GM21619 (cell line): ENCODE data around the gene NF1.
"Not testable (repeated sequence)": the region's sequence is repeated elsewhere in the genome, so short reads cannot be mapped to it uniquely, and the experiment has no call there.

Source experiments
- ATAC-seq: cut with Tn5 transposase; IDR thresholded peaks from one replicate; pipeline ENCODE4 v1.9.1; 2021; ENCODE audit not compliant: unreplicated experiment

The NF1 gene

DNA sequence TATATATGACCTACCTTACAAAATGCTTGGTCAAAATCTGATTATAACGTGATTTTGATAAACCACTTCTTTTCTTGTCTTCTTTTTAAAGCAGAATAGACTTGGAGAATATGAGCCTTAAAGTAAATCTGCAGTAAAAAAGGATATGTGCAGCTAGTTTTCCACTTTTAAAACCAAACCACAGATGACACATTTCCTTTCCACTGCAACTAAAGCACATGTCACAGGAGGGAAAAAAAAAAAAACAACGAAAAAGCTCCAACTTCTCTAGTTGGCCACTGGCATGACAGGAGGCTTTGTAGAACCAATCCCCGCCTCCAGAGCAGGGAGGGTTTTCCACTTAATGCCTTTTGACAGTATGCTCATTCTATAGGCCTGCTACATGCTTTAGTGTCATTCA is 226.7 kb downstream of the NF1 start, which contains the start of gene EVI2A:
Gene EVI2A, minus strand, starts transcription at position 142 of the 400 bp plus-strand sequence. CDS start 2,609 bp downstream, outside the sequence.
- ATAC-seq, result peak; percentile 38

GRCh38 chr17:31321966-31322365 is 227.2 kb downstream of the NF1 start:
- no peak for ATAC-seq

DNA sequence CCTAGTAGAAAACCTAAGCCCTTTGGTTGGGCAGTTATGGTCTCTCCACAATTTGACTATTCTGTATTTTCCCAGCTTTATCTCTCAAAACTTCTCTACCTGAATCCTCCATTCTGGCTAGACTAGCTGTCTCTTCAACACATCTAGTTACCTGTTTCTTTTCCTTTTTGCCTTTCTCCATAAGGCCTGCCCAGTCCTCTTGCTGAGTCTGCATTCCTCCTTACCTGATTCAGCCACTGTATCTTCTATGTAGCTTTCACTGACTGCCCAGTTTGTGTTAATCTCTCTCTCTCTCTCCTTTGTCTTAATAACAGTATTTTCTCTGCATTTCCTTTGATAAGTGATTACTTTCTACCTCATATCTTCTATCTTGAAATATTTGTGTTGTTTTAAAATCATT is 228.8 kb downstream of the NF1 start:
- no peak for ATAC-seq

DNA sequence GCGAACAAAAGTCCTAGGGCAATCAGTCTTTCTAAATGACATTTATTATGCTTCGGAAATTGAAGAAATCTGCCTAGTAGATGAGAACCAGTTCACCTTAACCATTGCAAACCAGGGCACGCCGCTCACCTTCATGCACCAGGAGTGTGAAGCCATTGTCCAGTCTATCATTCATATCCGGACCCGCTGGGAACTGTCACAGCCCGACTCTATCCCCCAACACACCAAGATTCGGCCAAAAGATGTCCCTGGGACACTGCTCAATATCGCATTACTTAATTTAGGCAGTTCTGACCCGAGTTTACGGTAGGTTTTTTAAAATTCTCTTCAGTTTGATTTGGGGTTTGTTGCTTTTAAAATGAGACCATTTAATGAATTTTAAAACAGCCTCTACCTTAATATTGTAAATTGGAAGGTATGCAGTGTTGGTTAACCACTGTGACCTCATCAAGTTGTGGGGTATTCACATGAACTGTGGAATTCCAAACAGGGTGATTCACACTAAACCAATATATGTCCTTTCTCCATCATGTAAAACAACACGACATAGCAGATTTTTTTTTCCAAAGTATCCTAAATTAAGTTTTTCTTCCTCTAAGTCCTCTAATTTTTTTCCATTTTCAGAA is 232.9 kb downstream of the NF1 start:
- ATAC-seq, result no peak

- no peak for ATAC-seq
Measured at GRCh38 chr17:31328160-31328535, 233.4 kb downstream of the NF1 start.

DNA sequence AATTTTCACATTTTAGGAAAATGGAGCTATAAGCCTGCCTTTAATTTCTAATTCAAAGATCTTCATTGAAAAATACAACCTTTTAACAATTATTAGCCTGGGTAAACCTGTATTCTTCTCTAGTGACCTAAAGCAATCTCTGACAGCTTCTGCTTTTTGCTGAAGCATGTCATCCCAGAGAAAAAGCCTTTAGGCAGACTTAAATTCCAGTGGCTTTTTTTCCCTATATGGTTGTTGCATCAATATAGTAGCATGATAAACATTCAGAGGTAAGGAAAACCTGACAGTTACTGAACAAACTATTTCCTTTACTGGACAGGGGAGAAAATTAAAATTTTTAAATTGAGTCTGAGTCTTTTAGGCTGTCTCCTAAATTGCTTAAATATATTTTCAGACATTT is 234.4 kb downstream of the NF1 start:
- no peak for ATAC-seq

DNA sequence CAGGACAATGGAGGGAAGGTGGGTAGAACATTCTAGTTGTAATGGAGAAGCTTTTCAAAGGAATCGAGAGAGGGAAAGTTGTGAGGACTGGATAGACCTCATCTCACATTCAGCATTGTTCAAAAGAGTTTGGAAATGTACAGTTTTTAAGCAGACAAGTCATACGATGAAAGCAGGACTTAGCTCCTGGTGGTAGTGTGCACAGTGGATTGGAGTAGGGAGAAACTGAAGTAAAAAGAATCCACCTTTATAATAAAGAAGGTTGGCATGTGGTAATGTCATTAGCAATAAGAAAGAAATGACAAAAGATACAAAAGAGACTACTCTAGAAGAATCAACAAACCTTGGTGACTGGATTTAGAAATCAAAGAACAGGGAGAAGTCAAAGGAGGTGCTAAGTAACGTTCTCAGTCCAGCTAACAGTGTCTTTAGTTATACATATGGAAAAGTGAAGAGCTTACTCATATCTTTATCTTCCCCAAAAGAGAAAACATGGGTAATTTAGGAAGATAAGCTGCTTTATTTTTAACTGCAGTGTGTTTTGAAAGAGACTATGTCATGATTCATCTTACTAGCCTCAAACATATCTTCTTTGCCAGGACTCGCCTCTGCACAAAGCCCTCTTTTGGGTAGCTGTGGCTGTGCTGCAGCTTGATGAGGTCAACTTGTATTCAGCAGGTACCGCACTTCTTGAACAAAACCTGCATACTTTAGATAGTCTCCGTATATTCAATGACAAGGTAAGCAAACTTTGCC is 245.3 kb downstream of the NF1 start:
- ATAC-seq, result no peak

DNA sequence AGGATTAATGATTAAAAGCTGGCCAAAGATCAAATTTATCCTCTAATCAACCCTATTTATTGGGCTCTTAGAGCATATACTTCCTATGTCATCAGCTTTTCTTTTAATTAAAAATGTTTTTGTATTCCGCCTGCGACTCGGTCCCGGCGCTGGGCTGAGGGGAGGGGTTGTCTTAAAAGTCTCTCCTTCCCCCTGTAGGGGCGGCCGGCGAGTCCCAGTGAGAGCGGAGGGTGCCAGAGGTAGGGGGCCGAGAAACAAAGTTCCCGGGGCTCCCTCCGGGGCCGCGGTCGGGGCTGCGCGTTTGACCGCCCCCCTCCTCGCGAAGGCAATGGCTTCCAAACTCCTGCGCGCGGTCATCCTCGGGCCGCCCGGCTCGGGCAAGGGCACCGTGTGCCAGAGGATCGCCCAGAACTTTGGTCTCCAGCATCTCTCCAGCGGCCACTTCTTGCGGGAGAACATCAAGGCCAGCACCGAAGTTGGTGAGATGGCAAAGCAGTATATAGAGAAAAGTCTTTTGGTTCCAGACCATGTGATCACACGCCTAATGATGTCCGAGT is 250.5 kb downstream of the NF1 start:
- ATAC-seq, result not testable (repeated sequence)

- no peak for ATAC-seq
Measured at GRCh38 chr17:31349454-31349853, 254.7 kb downstream of the NF1 start.

DNA sequence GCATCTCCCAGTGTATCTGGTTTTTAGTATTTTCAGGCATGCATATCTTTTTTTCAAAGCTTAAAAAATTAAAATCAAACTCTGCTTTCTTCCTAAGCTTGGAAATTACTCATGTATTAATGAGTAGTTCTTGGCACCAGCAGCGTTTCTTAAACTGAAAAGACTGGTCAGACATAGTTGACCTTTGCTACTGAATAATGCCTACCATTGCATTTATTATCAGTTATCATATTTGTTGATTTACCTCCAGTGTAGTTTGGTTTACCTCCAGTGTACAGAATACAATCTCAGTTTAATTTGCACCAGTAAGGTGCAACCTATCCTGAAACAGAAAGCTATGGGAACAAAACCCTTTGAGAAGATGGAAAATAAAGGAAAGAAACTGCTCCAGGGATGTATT is 261.2 kb downstream of the NF1 start:
- ATAC-seq, result no peak

- ATAC-seq, result no peak
Measured at GRCh38 chr17:31357091-31357490, 262.3 kb downstream of the NF1 start.

DNA sequence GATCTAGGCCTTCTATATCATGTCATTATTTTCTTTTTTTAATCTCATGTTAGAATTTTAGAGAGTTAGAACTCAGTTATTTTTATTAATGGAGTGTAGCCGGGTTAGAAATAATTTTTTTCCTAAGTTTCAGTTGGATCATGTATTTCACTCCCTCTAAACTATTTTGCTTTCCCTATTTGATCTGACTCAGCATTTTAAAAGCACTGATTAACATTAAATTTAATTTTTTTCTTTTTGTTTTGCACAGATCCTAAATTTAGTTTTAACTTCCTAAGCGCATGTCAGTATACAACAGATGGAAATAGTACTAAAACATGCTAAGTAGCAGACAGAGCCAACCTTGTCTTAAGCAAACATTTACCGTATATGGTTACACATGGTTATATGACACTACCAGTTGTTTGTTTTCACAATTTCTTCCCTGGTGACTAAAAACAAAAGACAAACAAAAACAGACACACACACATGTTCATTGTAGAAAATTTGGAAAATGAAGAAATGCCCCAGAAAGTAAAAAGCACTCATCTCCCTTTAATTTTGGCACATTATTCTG is 263.1 kb downstream of the NF1 start:
- no peak for ATAC-seq

GRCh38 chr17:31364012-31364411 is 269.2 kb downstream of the NF1 start:
- no peak for ATAC-seq

DNA sequence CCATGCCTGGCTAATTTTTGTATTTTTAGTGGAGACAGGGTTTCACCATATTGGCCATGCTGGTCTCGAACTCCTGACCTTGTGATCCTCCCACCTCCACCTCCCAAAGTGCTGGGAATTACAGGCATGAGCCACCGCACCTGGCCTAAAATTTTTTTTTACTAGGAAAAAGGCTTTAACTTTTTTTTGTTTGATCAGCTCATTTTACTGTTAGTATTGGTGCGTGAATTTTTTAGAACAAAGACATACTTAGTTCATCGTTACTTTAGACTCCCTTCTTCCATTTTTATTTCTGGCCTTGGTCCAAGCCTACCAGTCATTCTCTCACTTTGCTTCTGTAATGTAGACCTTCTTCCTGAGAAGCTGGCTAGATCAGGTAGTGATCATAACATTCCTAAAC is 271.3 kb downstream of the NF1 start:
- ATAC-seq, result no peak

DNA sequence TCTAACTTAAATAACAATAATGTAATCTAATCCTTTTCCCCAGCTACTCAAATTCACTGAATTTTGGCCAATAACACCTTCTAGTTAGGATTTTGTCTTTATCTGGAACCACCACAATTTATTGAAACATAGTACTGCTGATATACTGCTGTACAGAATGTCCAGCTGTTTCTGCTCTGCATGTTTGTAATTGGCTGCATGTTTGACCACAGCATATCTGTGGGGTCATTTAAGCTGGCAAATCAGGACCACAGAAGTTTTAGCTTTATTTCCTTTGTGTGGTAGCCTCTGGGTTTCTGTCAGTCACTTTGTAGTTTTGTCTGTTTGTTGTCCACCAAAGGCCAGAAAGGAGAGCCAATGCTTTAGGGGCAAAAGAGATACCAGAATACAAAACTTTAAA is 274.5 kb downstream of the NF1 start:
- no peak for ATAC-seq

GRCh38 chr17:31371511-31372097 is 276.8 kb downstream of the NF1 start:
- ATAC-seq, result no peak

- peak; percentile 47 for ATAC-seq
Measured at GRCh38 chr17:31373150-31374093, 278.6 kb downstream of the NF1 start.

- ATAC-seq, result no peak
Measured at GRCh38 chr17:31374094-31374447, 279.3 kb downstream of the NF1 start.

GRCh38 chr17:31374503-31374902 is 279.7 kb downstream of the NF1 start:
- no peak for ATAC-seq

DNA sequence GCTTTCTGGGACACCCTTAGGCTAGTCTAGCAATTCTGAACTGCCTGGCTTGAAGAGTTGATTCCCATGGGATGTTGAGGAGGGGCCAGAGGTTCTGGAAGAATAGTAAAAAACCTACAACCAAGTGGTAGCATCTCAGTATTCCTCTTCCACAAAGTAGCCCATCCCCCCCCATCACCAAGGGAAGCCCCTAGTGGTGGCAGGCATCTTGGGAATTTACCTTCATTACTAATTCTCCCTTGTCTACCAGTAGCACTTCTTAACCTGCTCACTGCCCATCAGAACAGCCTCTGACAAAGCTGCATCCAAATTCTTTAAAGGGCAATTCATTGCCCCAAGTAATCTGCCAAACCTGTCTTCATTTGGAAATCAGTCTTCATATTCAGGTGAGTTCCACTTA is 283.9 kb downstream of the NF1 start:
- ATAC-seq, result no peak
